HL-60 (cell line): ENCODE measurements around the gene DSTYK.

ENCODE experiments used
- DNase-seq, 2 experiments: peaks; one replicate each; pipeline ENCODE4 v3.0.0-alpha.2; 2010 to 2020; ENCODE audit warnings: low read depth in 1 of 2, low spot score in 1 of 2
- H3K27ac ChIP-seq: fragments of 250-450 bp; sonication (Bioruptor Pico); replicated peaks from 2 replicates; pipeline ENCODE4 v1.5.1; 2020; ENCODE audit warnings: mild to moderate bottlenecking, moderate library complexity
- H3K27me3 ChIP-seq: fragments of 250-450 bp; sonication (Bioruptor Pico); 2 replicates; pipeline ENCODE4 v1.5.1; 2021; ENCODE audit warnings: mild to moderate bottlenecking, moderate library complexity; ENCODE audit not compliant: insufficient read depth, poor library complexity, severe bottlenecking
- H3K4me3 ChIP-seq: replicated peaks from 2 replicates; pipeline ENCODE4 v1.5.1; 2011; ENCODE audit warnings: mild to moderate bottlenecking, control low read depth, low read length; ENCODE audit not compliant: insufficient read depth
- GABPA ChIP-seq: IDR thresholded peaks from 2 replicates; pipeline ENCODE4 v1.6.1; 2012; ENCODE audit warnings: low read depth
- POLR2AphosphoS5 ChIP-seq: IDR thresholded peaks from 2 replicates; pipeline ENCODE4 v1.6.1; 2012; ENCODE audit warnings: low read depth
- SPI1 ChIP-seq: IDR thresholded peaks from 2 replicates; pipeline ENCODE4 v1.6.1; 2012; ENCODE audit warnings: low read depth, mild to moderate bottlenecking, borderline replicate concordance
- TF ChIP-seq, protein P1 (sequence below): IDR thresholded peaks from 2 replicates; pipeline ENCODE4 v1.6.1; 2012; ENCODE audit warnings: low read depth; ENCODE audit not compliant: insufficient replicate concordance
- TF ChIP-seq, protein P2 (sequence below): IDR thresholded peaks from one replicate; pipeline ENCODE4 v1.5.1; 2011; ENCODE audit warnings: low read length, control low read depth, inconsistent platforms; ENCODE audit not compliant: insufficient read depth

The DSTYK gene

DNA sequence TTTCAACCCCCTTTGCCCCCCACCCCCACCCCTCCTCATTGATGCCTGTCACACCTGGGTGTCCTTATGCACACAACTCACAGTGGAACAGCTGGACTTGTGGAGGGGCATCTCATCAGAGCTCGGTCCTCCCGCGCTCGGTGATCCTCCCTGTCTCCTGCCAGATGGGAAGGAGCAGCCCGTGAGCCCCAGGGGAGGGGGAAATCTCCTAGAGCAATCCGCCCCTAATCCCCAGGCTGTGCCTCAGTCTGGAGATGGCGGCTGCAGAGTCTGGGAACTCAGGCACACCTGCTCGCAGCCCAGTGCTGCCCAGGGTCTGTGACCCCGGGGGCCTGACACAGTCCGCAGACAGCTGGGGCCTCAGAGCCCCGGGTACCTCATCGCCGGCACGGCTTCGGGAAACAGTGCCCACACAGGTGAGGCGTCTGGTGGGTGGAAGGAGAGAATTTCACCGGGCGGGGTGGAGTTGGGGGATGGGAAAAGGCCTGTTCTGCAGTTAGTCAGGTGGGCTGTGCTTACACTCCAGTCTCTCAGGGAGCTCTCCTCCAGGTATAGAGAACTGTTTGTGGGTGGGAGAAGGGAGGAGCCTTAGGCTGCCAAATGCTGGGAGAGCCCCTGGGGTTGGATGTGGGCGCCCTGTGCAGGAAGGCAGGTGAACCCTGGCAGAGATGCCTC lies 45.6 kb upstream of the DSTYK start:
- Histone ChIP-seq H3K27ac (no peak overlapping the region), H3K27me3 (peaks cover 3% of the 10 kb centered on the region), H3K4me3 (no peak overlapping the region)
- TF ChIP-seq GABPA (no peak), POLR2AphosphoS5 (no peak), SPI1 (no peak)
- TF ChIP-seq, protein P1, sequence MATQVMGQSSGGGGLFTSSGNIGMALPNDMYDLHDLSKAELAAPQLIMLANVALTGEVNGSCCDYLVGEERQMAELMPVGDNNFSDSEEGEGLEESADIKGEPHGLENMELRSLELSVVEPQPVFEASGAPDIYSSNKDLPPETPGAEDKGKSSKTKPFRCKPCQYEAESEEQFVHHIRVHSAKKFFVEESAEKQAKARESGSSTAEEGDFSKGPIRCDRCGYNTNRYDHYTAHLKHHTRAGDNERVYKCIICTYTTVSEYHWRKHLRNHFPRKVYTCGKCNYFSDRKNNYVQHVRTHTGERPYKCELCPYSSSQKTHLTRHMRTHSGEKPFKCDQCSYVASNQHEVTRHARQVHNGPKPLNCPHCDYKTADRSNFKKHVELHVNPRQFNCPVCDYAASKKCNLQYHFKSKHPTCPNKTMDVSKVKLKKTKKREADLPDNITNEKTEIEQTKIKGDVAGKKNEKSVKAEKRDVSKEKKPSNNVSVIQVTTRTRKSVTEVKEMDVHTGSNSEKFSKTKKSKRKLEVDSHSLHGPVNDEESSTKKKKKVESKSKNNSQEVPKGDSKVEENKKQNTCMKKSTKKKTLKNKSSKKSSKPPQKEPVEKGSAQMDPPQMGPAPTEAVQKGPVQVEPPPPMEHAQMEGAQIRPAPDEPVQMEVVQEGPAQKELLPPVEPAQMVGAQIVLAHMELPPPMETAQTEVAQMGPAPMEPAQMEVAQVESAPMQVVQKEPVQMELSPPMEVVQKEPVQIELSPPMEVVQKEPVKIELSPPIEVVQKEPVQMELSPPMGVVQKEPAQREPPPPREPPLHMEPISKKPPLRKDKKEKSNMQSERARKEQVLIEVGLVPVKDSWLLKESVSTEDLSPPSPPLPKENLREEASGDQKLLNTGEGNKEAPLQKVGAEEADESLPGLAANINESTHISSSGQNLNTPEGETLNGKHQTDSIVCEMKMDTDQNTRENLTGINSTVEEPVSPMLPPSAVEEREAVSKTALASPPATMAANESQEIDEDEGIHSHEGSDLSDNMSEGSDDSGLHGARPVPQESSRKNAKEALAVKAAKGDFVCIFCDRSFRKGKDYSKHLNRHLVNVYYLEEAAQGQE = no peak
- TF ChIP-seq, protein P2, sequence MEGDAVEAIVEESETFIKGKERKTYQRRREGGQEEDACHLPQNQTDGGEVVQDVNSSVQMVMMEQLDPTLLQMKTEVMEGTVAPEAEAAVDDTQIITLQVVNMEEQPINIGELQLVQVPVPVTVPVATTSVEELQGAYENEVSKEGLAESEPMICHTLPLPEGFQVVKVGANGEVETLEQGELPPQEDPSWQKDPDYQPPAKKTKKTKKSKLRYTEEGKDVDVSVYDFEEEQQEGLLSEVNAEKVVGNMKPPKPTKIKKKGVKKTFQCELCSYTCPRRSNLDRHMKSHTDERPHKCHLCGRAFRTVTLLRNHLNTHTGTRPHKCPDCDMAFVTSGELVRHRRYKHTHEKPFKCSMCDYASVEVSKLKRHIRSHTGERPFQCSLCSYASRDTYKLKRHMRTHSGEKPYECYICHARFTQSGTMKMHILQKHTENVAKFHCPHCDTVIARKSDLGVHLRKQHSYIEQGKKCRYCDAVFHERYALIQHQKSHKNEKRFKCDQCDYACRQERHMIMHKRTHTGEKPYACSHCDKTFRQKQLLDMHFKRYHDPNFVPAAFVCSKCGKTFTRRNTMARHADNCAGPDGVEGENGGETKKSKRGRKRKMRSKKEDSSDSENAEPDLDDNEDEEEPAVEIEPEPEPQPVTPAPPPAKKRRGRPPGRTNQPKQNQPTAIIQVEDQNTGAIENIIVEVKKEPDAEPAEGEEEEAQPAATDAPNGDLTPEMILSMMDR = no peak
- DNase-seq = no peak

DNA sequence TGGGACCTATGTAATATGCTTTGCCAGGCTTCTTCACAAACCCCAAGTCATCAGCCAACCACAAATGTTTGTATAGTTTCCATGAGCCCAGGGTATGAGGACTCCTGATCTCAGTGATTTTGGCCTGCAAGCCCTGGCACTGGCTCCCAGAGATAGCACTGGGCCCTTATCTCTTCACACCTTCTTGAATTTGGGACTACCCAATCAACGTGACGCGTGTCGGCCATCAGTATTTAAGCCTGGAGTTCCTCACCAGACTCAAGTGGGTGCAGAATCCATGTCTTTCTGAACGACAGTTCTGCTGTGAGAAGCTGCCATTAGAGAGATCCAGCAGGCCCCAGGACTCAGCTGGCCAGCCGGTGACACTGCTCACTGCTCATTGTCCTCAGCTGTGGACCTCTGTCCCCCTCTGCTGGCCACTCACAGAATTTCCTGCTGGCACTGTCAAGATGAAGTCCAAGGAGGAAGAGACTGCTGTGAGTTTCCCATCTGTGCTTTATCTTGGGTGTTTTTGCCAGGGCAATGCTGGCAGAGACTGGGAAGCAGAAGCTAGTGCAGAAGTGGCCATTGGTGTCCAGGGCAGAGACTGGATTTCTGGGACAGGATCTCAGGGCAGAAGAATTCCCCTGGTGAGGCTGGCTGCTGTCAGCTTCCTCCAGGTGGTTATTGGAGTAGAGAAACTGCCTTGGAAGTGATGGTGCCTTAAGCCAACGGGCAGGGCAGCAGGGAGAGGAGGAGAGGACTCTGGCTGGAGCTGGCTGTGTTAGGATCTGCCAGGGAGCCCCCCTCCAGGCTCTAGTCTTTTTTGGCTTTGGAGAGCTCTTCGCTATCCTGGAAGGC lies 44.7 kb upstream of the DSTYK start:
- Histone ChIP-seq H3K27me3 (no peaks in the 10 kb centered on the region), H3K27ac (no peak overlapping the region), H3K4me3 (no peak overlapping the region)
- TF ChIP-seq, protein P1 = no peak
- TF ChIP-seq, protein P2 = peak; percentile 84
- TF ChIP-seq SPI1 (no peak; the same call in 1 of the 2 replicates), POLR2AphosphoS5 (no peak), GABPA (no peak)
- DNase-seq = peak; percentile 66 to 87

DNA sequence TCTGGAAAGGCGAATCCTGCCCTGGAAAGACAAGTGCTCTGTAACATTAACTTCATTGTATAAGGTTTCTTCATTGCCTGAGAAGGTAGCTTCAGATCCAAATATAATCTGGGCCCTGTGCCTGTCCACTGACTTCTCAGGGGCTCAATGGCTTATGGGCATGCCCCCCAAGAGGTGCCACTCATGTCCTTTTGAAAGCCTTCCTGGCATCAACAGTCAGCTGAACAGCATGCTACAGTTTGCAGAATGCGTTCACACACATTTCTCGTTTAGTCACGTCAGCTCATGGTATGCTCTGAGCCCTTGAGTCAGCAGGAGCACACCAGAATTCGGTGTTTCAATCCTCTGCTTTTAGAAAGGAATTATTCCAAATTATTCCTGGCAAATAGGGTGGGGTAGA lies 40.1 kb upstream of the DSTYK start:
- DNase-seq = no peak
- TF ChIP-seq POLR2AphosphoS5 (no peak), SPI1 (no peak), GABPA (no peak)
- TF ChIP-seq, protein P2 = no peak
- TF ChIP-seq, protein P1 = no peak
- Histone ChIP-seq H3K4me3 (no peak overlapping the region), H3K27me3 (no peaks in the 10 kb centered on the region), H3K27ac (no peak overlapping the region)
